ENCODE data around the gene DNAAF5. TPM values are rescaled to one million over a fixed set of nuclear protein-coding genes. Genes with fewer than 3 reads are reported as not detected.

Gene DNAAF5
- total and polyA plus RNA-seq, 9 of the 15 experiments (the other 6 are each of a cell fraction or from before 2014, with no cell fraction given), result 3.1 to 69.7 (median 19.1) TPM

- no peaks in the 10 kb centered on the region for H3K27me3 ChIP-seq (ENCODE audit: control insufficient read depth in 2 of 2, insufficient read depth in 2 of 2, low read length in 2 of 2)
- H3K36me3 ChIP-seq (ENCODE audit: control insufficient read depth, insufficient read depth, low read length), result peaks cover 15% of the 10 kb centered on the region; the same call in 2 of the 3 replicates
- no peak for ATAC-seq
- ChIA-PET POLR2A (no interaction called here), CTCF (ENCODE audit: low intra/inter-chr PET ratio) (no interaction called here)
- H3K4me2 ChIP-seq (ENCODE audit: insufficient read depth, low read length), result no peak overlapping the region
- TF ChIP-seq, protein P1, sequence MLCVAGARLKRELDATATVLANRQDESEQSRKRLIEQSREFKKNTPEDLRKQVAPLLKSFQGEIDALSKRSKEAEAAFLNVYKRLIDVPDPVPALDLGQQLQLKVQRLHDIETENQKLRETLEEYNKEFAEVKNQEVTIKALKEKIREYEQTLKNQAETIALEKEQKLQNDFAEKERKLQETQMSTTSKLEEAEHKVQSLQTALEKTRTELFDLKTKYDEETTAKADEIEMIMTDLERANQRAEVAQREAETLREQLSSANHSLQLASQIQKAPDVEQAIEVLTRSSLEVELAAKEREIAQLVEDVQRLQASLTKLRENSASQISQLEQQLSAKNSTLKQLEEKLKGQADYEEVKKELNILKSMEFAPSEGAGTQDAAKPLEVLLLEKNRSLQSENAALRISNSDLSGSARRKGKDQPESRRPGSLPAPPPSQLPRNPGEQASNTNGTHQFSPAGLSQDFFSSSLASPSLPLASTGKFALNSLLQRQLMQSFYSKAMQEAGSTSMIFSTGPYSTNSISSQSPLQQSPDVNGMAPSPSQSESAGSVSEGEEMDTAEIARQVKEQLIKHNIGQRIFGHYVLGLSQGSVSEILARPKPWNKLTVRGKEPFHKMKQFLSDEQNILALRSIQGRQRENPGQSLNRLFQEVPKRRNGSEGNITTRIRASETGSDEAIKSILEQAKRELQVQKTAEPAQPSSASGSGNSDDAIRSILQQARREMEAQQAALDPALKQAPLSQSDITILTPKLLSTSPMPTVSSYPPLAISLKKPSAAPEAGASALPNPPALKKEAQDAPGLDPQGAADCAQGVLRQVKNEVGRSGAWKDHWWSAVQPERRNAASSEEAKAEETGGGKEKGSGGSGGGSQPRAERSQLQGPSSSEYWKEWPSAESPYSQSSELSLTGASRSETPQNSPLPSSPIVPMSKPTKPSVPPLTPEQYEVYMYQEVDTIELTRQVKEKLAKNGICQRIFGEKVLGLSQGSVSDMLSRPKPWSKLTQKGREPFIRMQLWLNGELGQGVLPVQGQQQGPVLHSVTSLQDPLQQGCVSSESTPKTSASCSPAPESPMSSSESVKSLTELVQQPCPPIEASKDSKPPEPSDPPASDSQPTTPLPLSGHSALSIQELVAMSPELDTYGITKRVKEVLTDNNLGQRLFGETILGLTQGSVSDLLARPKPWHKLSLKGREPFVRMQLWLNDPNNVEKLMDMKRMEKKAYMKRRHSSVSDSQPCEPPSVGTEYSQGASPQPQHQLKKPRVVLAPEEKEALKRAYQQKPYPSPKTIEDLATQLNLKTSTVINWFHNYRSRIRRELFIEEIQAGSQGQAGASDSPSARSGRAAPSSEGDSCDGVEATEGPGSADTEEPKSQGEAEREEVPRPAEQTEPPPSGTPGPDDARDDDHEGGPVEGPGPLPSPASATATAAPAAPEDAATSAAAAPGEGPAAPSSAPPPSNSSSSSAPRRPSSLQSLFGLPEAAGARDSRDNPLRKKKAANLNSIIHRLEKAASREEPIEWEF (CRISPR knock-in tag; IDR thresholded peaks at IDR 0.05), result no peak
- no peak for TF ChIP-seq ZNF140 (CRISPR knock-in tag; IDR thresholded peaks at IDR 0.05)
- no peak for TF ChIP-seq FOXA3 (CRISPR knock-in tag; conservative IDR thresholded peaks at IDR 0.05 in 1 of 2, IDR thresholded peaks at IDR 0.05 in 1 of 2)
- no peak overlapping the region; a peak in 1 of 4 replicates for H3K9ac ChIP-seq (ENCODE audit: insufficient read depth in 1 of 2, low read depth in 2 of 2, low read length in 2 of 2)
- no peak overlapping the region for H3K4me3 ChIP-seq
- H3K4me1 ChIP-seq (replicated peaks in 1 of 2; ENCODE audit: control insufficient read depth in 2 of 2, insufficient read depth in 2 of 2, low read length in 2 of 2), result peaks cover 9 to 20% of the 10 kb centered on the region in 2 experiments
- WGBS (ENCODE audit: insufficient coverage, low coverage, missing lambda C conversion rate), result 91% methylated on average over 24 of the region's 29 CpGs
- no peaks in the 10 kb centered on the region; the same call in none of the 2 replicates for H3K9me3 ChIP-seq (replicated peaks; ENCODE audit: control insufficient read depth, insufficient read depth, low read depth, low read length)
- H2AFZ ChIP-seq (ENCODE audit: low read depth, low read length), result no peak overlapping the region
- H4K20me1 ChIP-seq (replicated peaks; ENCODE audit: control insufficient read depth, insufficient read depth, low read length), result no peaks in the 10 kb centered on the region
- H3K79me2 ChIP-seq (ENCODE audit: control insufficient read depth, insufficient read depth, low read length), result no peaks in the 10 kb centered on the region
- FAIRE-seq, result no peak
- H3K27ac ChIP-seq (ENCODE audit: extremely low read depth, low read depth, low read length), result no peak overlapping the region
- DNase-seq (ENCODE audit: extremely low read depth in 1 of 4, low spot score in 3 of 4), result no peak
- intact Hi-C loops (cut with micrococcal nuclease) (no loop called here), in situ Hi-C loops (cut with MboI) (no loop called here)
- no peaks in the 10 kb centered on the region for H3K9me1 ChIP-seq (ENCODE audit: control insufficient read depth, insufficient read depth, low read length)
- BruUV-seq (replicated peaks), result no TSS peak
These were observed 29.5 kb upstream of the DNAAF5 start for GRCh38 chr7:696812-697551.

All from K562 (cell line).